ENCODE measurements around the gene MLH3.

DNA sequence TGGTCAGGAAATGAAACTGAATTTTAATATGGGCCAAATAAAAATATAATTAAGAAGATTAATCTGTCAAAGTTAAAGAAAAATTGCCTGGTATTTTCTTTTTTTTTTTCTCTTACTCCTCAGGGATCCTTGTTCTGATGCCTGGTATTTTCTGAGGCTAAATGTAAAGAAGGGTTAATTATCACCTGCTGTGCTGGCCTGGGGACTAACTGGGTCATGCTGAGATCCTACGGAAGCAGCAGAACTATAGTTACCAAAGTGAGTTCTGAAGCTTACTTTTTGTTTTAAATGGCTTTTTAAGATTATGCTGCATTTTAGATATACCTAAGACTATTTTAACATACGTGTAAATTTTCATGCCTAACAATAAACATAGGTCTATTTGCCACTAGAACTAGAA lies 41.4 kb upstream of the MLH3 start:
- TF ChIP-seq, protein P1, sequence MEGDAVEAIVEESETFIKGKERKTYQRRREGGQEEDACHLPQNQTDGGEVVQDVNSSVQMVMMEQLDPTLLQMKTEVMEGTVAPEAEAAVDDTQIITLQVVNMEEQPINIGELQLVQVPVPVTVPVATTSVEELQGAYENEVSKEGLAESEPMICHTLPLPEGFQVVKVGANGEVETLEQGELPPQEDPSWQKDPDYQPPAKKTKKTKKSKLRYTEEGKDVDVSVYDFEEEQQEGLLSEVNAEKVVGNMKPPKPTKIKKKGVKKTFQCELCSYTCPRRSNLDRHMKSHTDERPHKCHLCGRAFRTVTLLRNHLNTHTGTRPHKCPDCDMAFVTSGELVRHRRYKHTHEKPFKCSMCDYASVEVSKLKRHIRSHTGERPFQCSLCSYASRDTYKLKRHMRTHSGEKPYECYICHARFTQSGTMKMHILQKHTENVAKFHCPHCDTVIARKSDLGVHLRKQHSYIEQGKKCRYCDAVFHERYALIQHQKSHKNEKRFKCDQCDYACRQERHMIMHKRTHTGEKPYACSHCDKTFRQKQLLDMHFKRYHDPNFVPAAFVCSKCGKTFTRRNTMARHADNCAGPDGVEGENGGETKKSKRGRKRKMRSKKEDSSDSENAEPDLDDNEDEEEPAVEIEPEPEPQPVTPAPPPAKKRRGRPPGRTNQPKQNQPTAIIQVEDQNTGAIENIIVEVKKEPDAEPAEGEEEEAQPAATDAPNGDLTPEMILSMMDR (conservative IDR thresholded peaks at IDR 0.05): no peak
- TF ChIP-seq EZH2 (IDR thresholded peaks at IDR 0.05; ENCODE audit: low read depth): no peak

Data from PC-9 (cell line).